GM12801 (cell line): ENCODE data around the gene IGF2BP2.

Experiments
- CTCF ChIP-seq: IDR thresholded peaks from one replicate; pipeline ENCODE4 v1.5.1; 2011; ENCODE audit warnings: control low read depth; ENCODE audit not compliant: insufficient read length; ENCODE audit errors: extremely low read depth

The IGF2BP2 gene

GRCh38 chr3:185733980-185734724 lies 90.7 kb downstream of the IGF2BP2 start:
- TF ChIP-seq CTCF, result no peak

- no peak for TF ChIP-seq CTCF
These were observed 92.1 kb downstream of the IGF2BP2 start for GRCh38 chr3:185732782-185733181.

GRCh38 chr3:185730550-185730949 lies 94.3 kb downstream of the IGF2BP2 start:
- TF ChIP-seq CTCF, result no peak

GRCh38 chr3:185729337-185730055 lies 95.3 kb downstream of the IGF2BP2 start:
- no peak for TF ChIP-seq CTCF

GRCh38 chr3:185728630-185729336 lies 96.1 kb downstream of the IGF2BP2 start:
- no peak for TF ChIP-seq CTCF

- TF ChIP-seq CTCF, result no peak
These were observed 97.0 kb downstream of the IGF2BP2 start for GRCh38 chr3:185727873-185728272.

- TF ChIP-seq CTCF, result no peak
These were observed 98.4 kb downstream of the IGF2BP2 start for GRCh38 chr3:185726254-185726967.
